ENCODE results near the gene UNC13B. TPM values are rescaled to one million over a fixed set of nuclear protein-coding genes. Genes with fewer than 3 reads are reported as not detected.

Gene UNC13B
- total RNA-seq, 1 donor from 2014 or later: 26.5 TPM

DNA sequence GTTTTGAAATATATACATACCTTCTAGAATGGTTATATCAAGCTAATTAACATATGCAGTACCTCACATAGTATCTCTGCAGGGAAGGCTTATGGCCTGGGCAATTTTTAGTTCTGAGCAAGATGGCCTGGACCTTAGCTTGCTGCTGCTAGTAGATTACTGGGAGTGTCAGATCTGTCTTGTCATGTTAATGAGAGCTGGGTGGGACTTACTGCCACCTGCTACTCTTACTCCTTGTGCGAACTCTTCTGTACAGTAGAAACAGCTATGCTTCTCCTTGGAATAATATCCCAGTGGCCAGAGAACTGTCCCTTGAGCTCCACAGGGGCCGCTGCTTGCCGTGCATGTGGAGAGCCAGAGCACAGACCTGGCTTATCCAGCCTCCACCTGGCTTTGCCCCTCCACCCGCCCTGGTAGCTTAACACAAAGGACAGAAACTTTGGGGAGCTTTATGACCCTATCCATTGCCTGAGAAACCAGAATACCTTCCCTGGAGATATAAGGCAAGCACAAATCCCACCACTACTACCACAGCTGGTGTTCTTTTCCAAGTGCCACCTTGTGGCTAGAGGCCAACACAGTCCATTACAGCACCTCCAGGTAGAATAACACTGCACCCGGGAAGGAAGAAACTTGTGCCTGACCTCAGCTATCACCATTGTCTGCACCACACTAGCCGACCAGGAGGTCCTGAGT lies 253.7 kb downstream of the UNC13B start:
- Histone ChIP-seq H3K4me3 (no peak overlapping the region), H3K4me1 (no peaks in the 10 kb centered on the region), H3K27me3 (no peaks in the 10 kb centered on the region), H3K9me3 (no peaks in the 10 kb centered on the region), H3K27ac (no peak overlapping the region), H3K36me3 (no peaks in the 10 kb centered on the region)
- no peak for DNase-seq (ENCODE audit: low spot score in 2 of 2)
- TF ChIP-seq, protein P1, sequence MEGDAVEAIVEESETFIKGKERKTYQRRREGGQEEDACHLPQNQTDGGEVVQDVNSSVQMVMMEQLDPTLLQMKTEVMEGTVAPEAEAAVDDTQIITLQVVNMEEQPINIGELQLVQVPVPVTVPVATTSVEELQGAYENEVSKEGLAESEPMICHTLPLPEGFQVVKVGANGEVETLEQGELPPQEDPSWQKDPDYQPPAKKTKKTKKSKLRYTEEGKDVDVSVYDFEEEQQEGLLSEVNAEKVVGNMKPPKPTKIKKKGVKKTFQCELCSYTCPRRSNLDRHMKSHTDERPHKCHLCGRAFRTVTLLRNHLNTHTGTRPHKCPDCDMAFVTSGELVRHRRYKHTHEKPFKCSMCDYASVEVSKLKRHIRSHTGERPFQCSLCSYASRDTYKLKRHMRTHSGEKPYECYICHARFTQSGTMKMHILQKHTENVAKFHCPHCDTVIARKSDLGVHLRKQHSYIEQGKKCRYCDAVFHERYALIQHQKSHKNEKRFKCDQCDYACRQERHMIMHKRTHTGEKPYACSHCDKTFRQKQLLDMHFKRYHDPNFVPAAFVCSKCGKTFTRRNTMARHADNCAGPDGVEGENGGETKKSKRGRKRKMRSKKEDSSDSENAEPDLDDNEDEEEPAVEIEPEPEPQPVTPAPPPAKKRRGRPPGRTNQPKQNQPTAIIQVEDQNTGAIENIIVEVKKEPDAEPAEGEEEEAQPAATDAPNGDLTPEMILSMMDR (IDR thresholded peaks at IDR 0.05): no peak
- intact Hi-C loops (cut with DNase I): no loop called here

DNA sequence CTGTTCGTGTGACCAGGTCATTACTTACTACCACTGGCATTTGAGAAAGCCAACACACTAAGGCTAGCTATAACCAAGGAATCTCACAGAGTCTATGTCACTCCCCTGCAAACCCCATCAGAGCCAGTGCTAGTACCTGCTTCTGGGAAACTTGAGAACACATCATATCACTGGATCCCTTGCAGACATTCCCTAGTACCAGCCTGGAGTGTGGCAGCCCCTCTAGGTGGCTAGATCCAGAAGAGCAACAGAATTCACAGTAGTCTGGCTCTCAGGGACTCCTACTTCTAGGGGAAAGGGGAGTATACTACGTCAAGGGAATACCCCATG lies 254.3 kb downstream of the UNC13B start:
- intact Hi-C loops (cut with DNase I): no loop called here
- DNase-seq (ENCODE audit: low spot score in 2 of 2): no peak
- Histone ChIP-seq H3K9me3 (no peaks in the 10 kb centered on the region), H3K27me3 (no peaks in the 10 kb centered on the region), H3K4me3 (no peak overlapping the region), H3K36me3 (no peaks in the 10 kb centered on the region), H3K4me1 (no peaks in the 10 kb centered on the region), H3K27ac (no peak overlapping the region)
- TF ChIP-seq, protein P1 (IDR thresholded peaks at IDR 0.05): no peak

DNA sequence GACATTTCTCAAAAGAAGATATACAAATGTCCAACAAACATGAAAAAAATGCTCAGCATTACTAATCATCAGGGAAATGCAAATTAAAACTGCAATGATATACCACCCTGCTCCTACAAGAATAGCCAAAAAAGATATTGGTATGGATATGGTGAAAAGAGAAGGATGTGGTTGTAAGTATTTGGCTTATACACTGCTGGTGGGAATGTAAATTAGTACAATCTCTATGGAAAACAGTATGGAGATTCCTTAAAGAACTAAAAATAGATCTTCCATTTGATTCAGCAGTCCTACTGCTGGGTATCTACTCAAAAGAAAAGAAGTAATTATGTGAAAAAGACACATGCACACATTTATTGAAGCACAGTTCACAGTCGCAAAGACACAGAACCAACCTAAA lies 260.5 kb downstream of the UNC13B start:
- no peaks in the 10 kb centered on the region for H3K4me1 ChIP-seq
- no peak overlapping the region for H3K4me3 ChIP-seq
- H3K9me3 ChIP-seq: no peaks in the 10 kb centered on the region
- no peak overlapping the region for H3K27ac ChIP-seq
- DNase-seq (ENCODE audit: low spot score in 2 of 2): no peak
- TF ChIP-seq, protein P1 (IDR thresholded peaks at IDR 0.05): no peak
- H3K36me3 ChIP-seq: no peaks in the 10 kb centered on the region
- no peaks in the 10 kb centered on the region for H3K27me3 ChIP-seq
- intact Hi-C loops (cut with DNase I): no loop called here

DNA sequence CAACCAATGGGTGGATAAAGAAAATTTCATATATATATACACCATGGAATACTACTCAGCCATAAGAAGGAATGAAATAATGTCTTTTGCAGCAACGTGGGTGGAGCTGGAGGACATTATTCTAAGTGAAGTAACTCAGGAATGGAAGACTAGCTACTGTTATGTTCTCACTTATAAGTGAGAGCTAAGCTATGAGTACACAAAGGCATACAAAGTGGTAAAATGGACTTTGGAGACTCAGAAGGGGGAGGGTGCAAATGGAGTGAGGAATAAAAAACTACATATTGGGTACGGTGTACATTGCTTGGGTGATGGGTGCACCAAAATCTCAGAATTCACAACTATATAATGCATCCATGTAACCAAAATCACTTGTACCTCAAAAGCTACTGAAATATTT lies 260.9 kb downstream of the UNC13B start:
- TF ChIP-seq, protein P1 (IDR thresholded peaks at IDR 0.05): no peak
- intact Hi-C loops (cut with DNase I): no loop called here

DNA sequence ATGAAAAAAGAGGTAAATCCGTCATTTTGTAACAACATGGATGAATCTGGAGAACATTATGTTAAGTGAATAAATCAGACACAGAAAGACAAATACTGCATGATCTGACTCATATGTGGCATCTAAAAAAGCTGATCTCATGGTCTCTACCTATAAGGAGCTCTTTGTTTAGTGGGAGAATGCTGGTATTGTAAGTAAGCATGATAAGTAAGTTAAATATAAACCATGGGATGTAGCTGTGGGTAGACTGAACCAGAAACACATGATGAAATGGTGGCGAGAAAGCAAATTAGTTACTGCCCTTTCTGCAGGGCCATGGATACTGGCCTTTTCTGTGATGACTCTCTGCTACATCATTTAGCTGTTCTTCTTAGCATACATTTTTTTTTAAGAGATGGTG lies 261.7 kb downstream of the UNC13B start:
- TF ChIP-seq, protein P1 (IDR thresholded peaks at IDR 0.05): no peak
- Histone ChIP-seq H3K27ac (no peak overlapping the region), H3K36me3 (no peaks in the 10 kb centered on the region), H3K9me3 (no peaks in the 10 kb centered on the region), H3K4me1 (no peaks in the 10 kb centered on the region), H3K27me3 (no peaks in the 10 kb centered on the region), H3K4me3 (no peak overlapping the region)
- DNase-seq (ENCODE audit: low spot score in 2 of 2): no peak
- intact Hi-C loops (cut with DNase I): no loop called here

More for the DNA sequence above, 260.9 kb downstream of the UNC13B start:
- no peak overlapping the region for H3K27ac ChIP-seq
- DNase-seq (ENCODE audit: low spot score in 2 of 2): no peak
- no peaks in the 10 kb centered on the region for H3K4me1 ChIP-seq
- no peak overlapping the region for H3K4me3 ChIP-seq
- H3K27me3 ChIP-seq: no peaks in the 10 kb centered on the region
- H3K36me3 ChIP-seq: no peaks in the 10 kb centered on the region
- H3K9me3 ChIP-seq: no peaks in the 10 kb centered on the region
